ENCODE measurements around the gene BTNL8. TPM values are rescaled to one million over a fixed set of nuclear protein-coding genes. Genes with fewer than 3 reads are reported as not detected.

BTNL8 gene
- total RNA-seq, 2 donors from 2014 or later, result not detected

- Histone ChIP-seq H3K27me3 (replicated peaks; ENCODE audit: insufficient read depth) (no peaks in the 10 kb centered on the region), H3K9me3 (no peaks in the 10 kb centered on the region), H3K27ac (no peak overlapping the region), H3K36me3 (no peaks in the 10 kb centered on the region), H3K4me1 (ENCODE audit: control insufficient read depth in 1 of 2, low read depth in 2 of 2) (no peaks in the 10 kb centered on the region), H3K4me3 (no peak overlapping the region)
- DNase-seq (ENCODE audit: low spot score) (no peak), ATAC-seq (ENCODE audit: insufficient number of reproducible peaks, low FRiP score, low read depth) (no peak)
- no peak for TF ChIP-seq CTCF (IDR thresholded peaks at IDR 0.05)
Measured at GRCh38 chr5:180915924-180916323, 17.0 kb downstream of the BTNL8 start.

GRCh38 chr5:180918380-180918779, 19.4 kb downstream of the BTNL8 start:
- H3K4me3 ChIP-seq, result no peak overlapping the region
- peaks cover 4% of the 10 kb centered on the region for H3K9me3 ChIP-seq
- no peak for ATAC-seq (ENCODE audit: insufficient number of reproducible peaks, low FRiP score, low read depth)
- no peaks in the 10 kb centered on the region for H3K27me3 ChIP-seq (replicated peaks; ENCODE audit: insufficient read depth)
- no peaks in the 10 kb centered on the region for H3K36me3 ChIP-seq
- no peak overlapping the region for H3K27ac ChIP-seq
- no peaks in the 10 kb centered on the region for H3K4me1 ChIP-seq (ENCODE audit: control insufficient read depth in 1 of 2, low read depth in 2 of 2)
- no peak for DNase-seq (ENCODE audit: low spot score)
- no peak for TF ChIP-seq CTCF (IDR thresholded peaks at IDR 0.05)

- DNase-seq (ENCODE audit: low spot score) (no peak), ATAC-seq (ENCODE audit: insufficient number of reproducible peaks, low FRiP score, low read depth) (no peak)
- H3K4me1 ChIP-seq (ENCODE audit: control insufficient read depth in 1 of 2, low read depth in 2 of 2), result no peaks in the 10 kb centered on the region
- TF ChIP-seq CTCF (IDR thresholded peaks at IDR 0.05), result no peak
- no peak overlapping the region for H3K4me3 ChIP-seq
- no peak overlapping the region for H3K27ac ChIP-seq
- H3K27me3 ChIP-seq (replicated peaks; ENCODE audit: insufficient read depth), result no peaks in the 10 kb centered on the region
- no peaks in the 10 kb centered on the region for H3K36me3 ChIP-seq
- H3K9me3 ChIP-seq, result peaks cover 7% of the 10 kb centered on the region
Measured at GRCh38 chr5:180920710-180921109, 21.8 kb downstream of the BTNL8 start.

GRCh38 chr5:180922932-180923331, 24.0 kb downstream of the BTNL8 start:
- no peak for TF ChIP-seq CTCF (IDR thresholded peaks at IDR 0.05)
- no peak for ATAC-seq (ENCODE audit: insufficient number of reproducible peaks, low FRiP score, low read depth)
- no peaks in the 10 kb centered on the region for H3K36me3 ChIP-seq
- no peak overlapping the region for H3K4me3 ChIP-seq
- H3K4me1 ChIP-seq (ENCODE audit: control insufficient read depth in 1 of 2, low read depth in 2 of 2), result no peaks in the 10 kb centered on the region
- no peak for DNase-seq (ENCODE audit: low spot score)
- H3K27me3 ChIP-seq (replicated peaks; ENCODE audit: insufficient read depth), result no peaks in the 10 kb centered on the region
- peaks cover 7% of the 10 kb centered on the region for H3K9me3 ChIP-seq
- H3K27ac ChIP-seq, result no peak overlapping the region

GRCh38 chr5:180932660-180933059, 33.7 kb downstream of the BTNL8 start:
- no peaks in the 10 kb centered on the region for H3K36me3 ChIP-seq
- H3K9me3 ChIP-seq, result peaks cover 2% of the 10 kb centered on the region
- H3K27ac ChIP-seq, result no peak overlapping the region
- no peak for ATAC-seq (ENCODE audit: insufficient number of reproducible peaks, low FRiP score, low read depth)
- no peak for TF ChIP-seq CTCF (IDR thresholded peaks at IDR 0.05)
- H3K4me3 ChIP-seq, result no peak overlapping the region
- H3K4me1 ChIP-seq (ENCODE audit: control insufficient read depth in 1 of 2, low read depth in 2 of 2), result no peaks in the 10 kb centered on the region
- no peaks in the 10 kb centered on the region for H3K27me3 ChIP-seq (replicated peaks; ENCODE audit: insufficient read depth)
- DNase-seq (ENCODE audit: low spot score), result no peak
